ENCODE measurements around the gene LTBP2. TPM values are rescaled to one million over a fixed set of nuclear protein-coding genes. Genes with fewer than 3 reads are reported as not detected.

LTBP2 gene
- total RNA-seq, 4 donors from 2014 or later: 81.3 to 240 (median 189) TPM

DNA sequence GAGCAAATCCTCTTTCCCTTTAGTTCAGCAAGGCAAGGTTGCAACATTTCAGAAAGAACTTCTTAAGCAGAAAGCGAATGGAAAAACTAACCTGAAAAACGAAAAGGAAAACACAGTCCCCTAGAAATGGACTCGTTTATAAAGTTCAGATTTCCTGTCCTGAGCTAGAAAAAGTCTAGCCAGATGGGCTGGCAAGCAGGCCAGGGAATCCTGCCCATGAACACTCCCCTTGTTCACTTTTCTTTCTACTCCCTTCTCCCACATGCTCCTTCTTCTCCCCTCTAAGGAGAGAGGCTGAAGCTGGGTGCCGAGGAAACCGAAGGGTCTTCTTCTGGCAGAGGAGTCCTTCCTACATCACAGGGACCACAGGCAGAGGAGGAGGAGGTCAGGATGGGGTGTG is 27.1 kb downstream of the LTBP2 start:
- TF ChIP-seq, protein P1, sequence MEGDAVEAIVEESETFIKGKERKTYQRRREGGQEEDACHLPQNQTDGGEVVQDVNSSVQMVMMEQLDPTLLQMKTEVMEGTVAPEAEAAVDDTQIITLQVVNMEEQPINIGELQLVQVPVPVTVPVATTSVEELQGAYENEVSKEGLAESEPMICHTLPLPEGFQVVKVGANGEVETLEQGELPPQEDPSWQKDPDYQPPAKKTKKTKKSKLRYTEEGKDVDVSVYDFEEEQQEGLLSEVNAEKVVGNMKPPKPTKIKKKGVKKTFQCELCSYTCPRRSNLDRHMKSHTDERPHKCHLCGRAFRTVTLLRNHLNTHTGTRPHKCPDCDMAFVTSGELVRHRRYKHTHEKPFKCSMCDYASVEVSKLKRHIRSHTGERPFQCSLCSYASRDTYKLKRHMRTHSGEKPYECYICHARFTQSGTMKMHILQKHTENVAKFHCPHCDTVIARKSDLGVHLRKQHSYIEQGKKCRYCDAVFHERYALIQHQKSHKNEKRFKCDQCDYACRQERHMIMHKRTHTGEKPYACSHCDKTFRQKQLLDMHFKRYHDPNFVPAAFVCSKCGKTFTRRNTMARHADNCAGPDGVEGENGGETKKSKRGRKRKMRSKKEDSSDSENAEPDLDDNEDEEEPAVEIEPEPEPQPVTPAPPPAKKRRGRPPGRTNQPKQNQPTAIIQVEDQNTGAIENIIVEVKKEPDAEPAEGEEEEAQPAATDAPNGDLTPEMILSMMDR (IDR thresholded peaks at IDR 0.05): no peak
- TF ChIP-seq POLR2A (IDR thresholded peaks at IDR 0.05): no peak
- WGBS, 2 donors: 68 to 82% methylated on average over 5 of the region's 5 CpGs
- Histone ChIP-seq H3K27ac (peak overlapping the region; percentile 72 to 96 (median 84)), H3K4me1 (peaks cover 46 to 82% of the 10 kb centered on the region in 2 donors), H3K9me3 (no peaks in the 10 kb centered on the region), H3K27me3 (no peaks in the 10 kb centered on the region), H3K4me3 (replicated peaks in 1 of 3) (no peak overlapping the region), H3K36me3 (no peaks in the 10 kb centered on the region)
- intact Hi-C loops (cut with DNase I): no loop called here
- no peak for DNase-seq

DNA sequence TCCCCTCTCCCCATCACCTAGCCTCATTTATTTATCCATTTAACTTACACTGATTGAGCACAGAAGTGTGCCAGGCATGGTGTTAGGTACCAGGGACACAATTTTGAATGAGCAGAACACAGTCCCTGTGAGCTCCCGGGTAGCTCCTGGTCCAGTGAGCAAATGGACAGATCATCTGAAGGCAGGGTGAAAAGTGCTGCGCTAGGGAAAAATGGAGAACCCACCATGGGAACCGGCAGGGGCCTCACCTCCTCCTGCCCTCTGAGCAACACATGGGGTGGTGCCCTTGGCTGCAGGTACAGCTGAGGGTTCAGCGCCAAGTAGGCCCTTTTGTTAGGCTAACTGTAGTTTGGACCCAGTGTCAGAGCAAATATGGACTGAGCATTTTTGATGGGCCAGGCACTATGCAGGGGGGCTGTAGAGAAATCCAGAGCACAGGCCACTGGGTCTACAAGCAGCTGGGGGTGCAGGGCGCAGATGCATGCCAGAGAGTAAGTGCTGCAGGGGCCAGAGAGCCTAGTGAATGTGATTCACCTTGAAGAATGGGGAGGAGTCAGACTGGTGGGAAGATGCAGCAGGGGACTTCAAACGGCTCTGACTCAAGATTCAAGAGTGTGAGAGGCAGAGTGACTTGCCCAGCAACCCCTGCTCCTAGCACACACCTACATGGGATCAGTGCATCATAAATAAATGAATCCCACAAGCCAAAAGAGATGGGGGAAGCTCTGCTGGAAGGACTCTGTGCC is 28.2 kb downstream of the LTBP2 start:
- Histone ChIP-seq H3K27ac (peak overlapping the region; percentile 72 to 96 (median 84)), H3K4me1 (peaks cover 46 to 82% of the 10 kb centered on the region in 2 donors), H3K9me3 (no peaks in the 10 kb centered on the region), H3K4me3 (replicated peaks in 1 of 3) (no peak overlapping the region), H3K36me3 (no peaks in the 10 kb centered on the region), H3K27me3 (no peaks in the 10 kb centered on the region)
- 45 to 57% methylated on average over 6 of the region's 6 CpGs for WGBS, 2 donors
- TF ChIP-seq, protein P1 (IDR thresholded peaks at IDR 0.05): no peak
- TF ChIP-seq POLR2A (IDR thresholded peaks at IDR 0.05): peak in 1 of 2 donors; percentile 14
- intact Hi-C loops (cut with DNase I): no loop called here
- DNase-seq: peak; percentile 83 to 86

DNA sequence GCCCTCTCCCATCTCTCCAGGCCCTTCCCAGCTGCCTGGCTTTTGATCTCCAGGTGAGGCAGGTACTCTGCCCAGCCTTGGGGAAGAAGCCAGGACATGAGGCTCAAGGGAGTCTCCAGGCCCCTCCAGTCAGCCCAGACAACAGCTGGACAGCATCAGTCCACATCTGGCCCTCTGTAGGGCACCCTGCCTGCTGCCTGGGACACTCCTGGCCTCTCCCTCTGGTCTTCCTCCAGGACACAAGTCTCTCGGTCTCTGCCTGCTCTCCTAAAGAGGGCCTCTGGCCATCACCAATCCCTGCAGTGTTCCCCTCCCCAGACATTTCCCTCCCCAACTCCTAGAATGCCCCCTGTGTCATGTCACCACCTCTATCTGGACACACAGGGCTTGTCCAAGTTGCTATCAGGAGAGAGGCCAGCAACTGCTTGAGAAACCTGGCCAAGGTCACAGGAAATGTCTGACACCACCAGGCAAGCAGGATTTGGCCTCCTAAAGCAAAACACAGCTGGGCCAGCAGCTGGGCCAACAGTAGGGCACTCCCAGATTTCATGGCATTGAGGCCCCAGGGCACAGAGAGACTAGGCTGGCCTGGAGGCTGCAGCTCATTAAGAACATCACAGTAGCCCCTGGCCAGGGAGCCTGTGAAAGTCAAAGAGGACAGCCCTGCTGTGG is 29.0 kb downstream of the LTBP2 start:
- Histone ChIP-seq H3K9me3 (no peaks in the 10 kb centered on the region), H3K36me3 (no peaks in the 10 kb centered on the region), H3K4me1 (peaks cover 46 to 78% of the 10 kb centered on the region in 2 donors), H3K4me3 (replicated peaks in 1 of 3) (no peak overlapping the region), H3K27ac (peak overlapping the region; percentile 20 to 96 (median 84)), H3K27me3 (no peaks in the 10 kb centered on the region)
- no peak for TF ChIP-seq POLR2A (IDR thresholded peaks at IDR 0.05)
- TF ChIP-seq, protein P1 (IDR thresholded peaks at IDR 0.05): no peak
- WGBS, 2 donors: 67 to 80% methylated on average over 1 of the region's 1 CpG
- DNase-seq: no peak
- intact Hi-C loops (cut with DNase I): no loop called here

DNA sequence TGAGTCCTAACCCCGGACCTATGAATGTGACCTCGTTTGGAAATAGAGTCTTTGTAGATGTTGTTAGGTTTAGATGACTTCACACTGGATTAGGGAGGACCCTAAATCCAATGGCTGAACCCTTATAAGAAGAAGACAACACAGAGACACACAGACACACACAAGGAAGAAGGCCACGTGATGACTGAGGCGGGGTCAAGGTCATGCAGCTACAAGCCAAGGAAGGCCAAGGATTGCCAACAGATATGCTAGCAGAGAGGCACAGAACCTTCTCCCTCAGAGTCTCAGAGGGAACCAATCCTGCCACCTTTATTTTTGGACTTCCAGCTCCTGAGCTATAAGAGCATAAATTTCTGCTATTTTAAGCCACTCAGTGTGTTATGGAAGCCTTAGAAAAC is 31.8 kb downstream of the LTBP2 start:
- Histone ChIP-seq H3K36me3 (no peaks in the 10 kb centered on the region), H3K27ac (peak overlapping the region; percentile 31 to 96 (median 96)), H3K4me1 (peaks cover 57 to 85% of the 10 kb centered on the region in 2 donors), H3K27me3 (no peaks in the 10 kb centered on the region), H3K9me3 (no peaks in the 10 kb centered on the region), H3K4me3 (replicated peaks in 1 of 3) (no peak overlapping the region)
- intact Hi-C loops (cut with DNase I): no loop called here
- TF ChIP-seq, protein P1 (IDR thresholded peaks at IDR 0.05): no peak
- no peak for TF ChIP-seq POLR2A (IDR thresholded peaks at IDR 0.05)
- no peak for DNase-seq
- WGBS, 2 donors: 88 to 91% methylated on average over 4 of the region's 4 CpGs

Measured in thyroid gland (tissue), 4 donors.